Measurements from ENCODE around the gene NOC4L.

DNA sequence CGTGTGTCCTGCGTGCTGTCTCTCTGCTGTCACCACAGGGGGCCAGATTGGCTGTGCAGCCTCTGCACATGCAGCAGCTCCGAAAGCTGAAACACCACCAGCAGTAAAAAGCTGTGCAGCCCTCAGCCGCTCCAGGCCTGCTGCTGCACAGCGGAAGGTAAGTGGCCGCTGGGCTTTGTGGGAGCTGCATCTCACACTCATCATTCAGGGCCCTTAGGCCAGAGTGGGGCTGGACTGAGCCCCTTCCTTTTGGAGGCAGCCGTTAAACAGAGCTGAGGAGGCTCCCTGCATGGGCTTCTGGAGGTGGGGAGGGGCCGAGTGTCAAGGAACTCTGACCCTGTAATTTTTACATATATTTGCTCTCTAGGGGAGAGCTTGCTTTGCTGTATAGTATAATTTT, 17.2 kb upstream of the NOC4L start:
- no peak for TF ChIP-seq CTCF (IDR thresholded peaks at IDR 0.05; ENCODE audit: extremely low read depth in 1 of 2, insufficient read depth in 1 of 2, low read depth in 1 of 2, low read length in 2 of 2)
- no peak for TF ChIP-seq POLR2A (IDR thresholded peaks at IDR 0.05; ENCODE audit: low read depth, low read length)
- TF ChIP-seq EZH2 (IDR thresholded peaks at IDR 0.05; ENCODE audit: borderline replicate concordance, low read depth, low read length, severe bottlenecking) = no peak
- no peak for TF ChIP-seq MAX (IDR thresholded peaks at IDR 0.05; ENCODE audit: insufficient read depth, insufficient read length)
